ENCODE results near the gene DGKE.

DNA sequence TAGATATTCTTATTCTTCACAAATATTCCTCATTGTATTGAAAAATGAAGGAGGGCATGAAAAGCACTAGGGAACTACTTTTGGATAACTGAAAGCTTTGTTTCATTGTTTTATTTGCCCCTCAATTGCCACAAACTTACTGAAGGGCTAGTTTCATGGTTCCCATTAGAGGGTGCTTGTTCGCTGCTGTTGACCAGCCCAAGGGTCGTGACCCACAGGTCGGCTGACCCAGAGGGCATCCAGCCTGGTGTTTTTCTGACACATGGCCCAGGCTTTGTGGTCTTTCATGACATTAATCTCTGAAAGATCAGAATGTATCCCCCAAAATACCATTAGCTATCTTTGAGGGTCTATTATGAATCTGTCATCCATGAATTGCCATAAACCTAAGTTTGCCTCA, 30.0 kb downstream of the DGKE start:
- TF ChIP-seq, protein P1, sequence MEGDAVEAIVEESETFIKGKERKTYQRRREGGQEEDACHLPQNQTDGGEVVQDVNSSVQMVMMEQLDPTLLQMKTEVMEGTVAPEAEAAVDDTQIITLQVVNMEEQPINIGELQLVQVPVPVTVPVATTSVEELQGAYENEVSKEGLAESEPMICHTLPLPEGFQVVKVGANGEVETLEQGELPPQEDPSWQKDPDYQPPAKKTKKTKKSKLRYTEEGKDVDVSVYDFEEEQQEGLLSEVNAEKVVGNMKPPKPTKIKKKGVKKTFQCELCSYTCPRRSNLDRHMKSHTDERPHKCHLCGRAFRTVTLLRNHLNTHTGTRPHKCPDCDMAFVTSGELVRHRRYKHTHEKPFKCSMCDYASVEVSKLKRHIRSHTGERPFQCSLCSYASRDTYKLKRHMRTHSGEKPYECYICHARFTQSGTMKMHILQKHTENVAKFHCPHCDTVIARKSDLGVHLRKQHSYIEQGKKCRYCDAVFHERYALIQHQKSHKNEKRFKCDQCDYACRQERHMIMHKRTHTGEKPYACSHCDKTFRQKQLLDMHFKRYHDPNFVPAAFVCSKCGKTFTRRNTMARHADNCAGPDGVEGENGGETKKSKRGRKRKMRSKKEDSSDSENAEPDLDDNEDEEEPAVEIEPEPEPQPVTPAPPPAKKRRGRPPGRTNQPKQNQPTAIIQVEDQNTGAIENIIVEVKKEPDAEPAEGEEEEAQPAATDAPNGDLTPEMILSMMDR (IDR thresholded peaks at IDR 0.05), result no peak
- TF ChIP-seq POLR2A (IDR thresholded peaks at IDR 0.05), result no peak

All from esophagus squamous epithelium (tissue), 4 donors.